ENCODE results near the gene KCNMB1. TPM values are rescaled to one million over a fixed set of nuclear protein-coding genes. Genes with fewer than 3 reads are reported as not detected.

The KCNMB1 gene
- 0.29 TPM in 1 of 2 replicates, not detected in the other for total RNA-seq
- polyA plus RNA-seq: 0.15 and 0.19 TPM in 2 replicates
- 0.07 and 0.09 TPM in 2 replicates for polyA plus RNA-seq (2011; cell fraction: cytosol; rRNA removed)
- 0.38 and 0.45 TPM in 2 replicates for polyA plus RNA-seq (2011; cell fraction: nucleus; rRNA removed)
- not detected in 2 replicates for polyA plus RNA-seq (2012)
- 0.05 and 0.55 TPM in 2 replicates for polyA minus RNA-seq
- polyA minus RNA-seq (2011; cell fraction: cytosol; rRNA and poly(A)+ RNA removed): not detected
- 0.34 TPM in 1 of 2 replicates, not detected in the other for polyA minus RNA-seq (2011; cell fraction: nucleus; rRNA and poly(A)+ RNA removed)
- Bru-seq, nascent RNA: percentile 28 among the genes with signal in this experiment
- BruChase-seq, experiment 1, labeled RNA remaining after a 6-hour chase: not detected
- BruChase-seq, experiment 2, labeled RNA remaining after a 2-hour chase: percentile 6 among the genes with signal in this experiment
- long read RNA-seq: 0 reads

- intact Hi-C loops (cut with micrococcal nuclease): no loop called here
- H3K36me3 ChIP-seq (ENCODE audit: control insufficient read depth in 2 of 2, extremely low read depth in 1 of 2, insufficient read depth in 2 of 2, low read length in 2 of 2): no peaks in the 10 kb centered on the region
- H3K27ac ChIP-seq (ENCODE audit: insufficient read depth, low read depth, low read length): no peak within 1 kb of the TSS
- BruUV-seq (replicated peaks): no TSS peak
- no peaks in the 10 kb centered on the region for H3K9me1 ChIP-seq (replicated peaks; ENCODE audit: control insufficient read depth, extremely low read depth, insufficient read depth, low read length)
- H3K79me2 ChIP-seq (ENCODE audit: control insufficient read depth, insufficient read depth, low read length): no peaks in the 10 kb centered on the region
- H2AFZ ChIP-seq (ENCODE audit: low read depth, low read length): peak within 1 kb of the TSS; percentile 93
- POLR2A ChIA-PET: interaction anchor here (0.6 kb wide), 1 partner anchor 150 kb away, joined by 3 read pairs; no protein-coding TSS in a partner anchor
- CTCF ChIA-PET: interaction anchor here (0.6 to 1.4 kb wide), 4 partner anchors 19 to 163 kb away, joined by 3 to 4 read pairs (median 3); no protein-coding TSS in a partner anchor
- no peaks in the 10 kb centered on the region for H4K20me1 ChIP-seq (replicated peaks; ENCODE audit: control insufficient read depth, extremely low read depth, insufficient read depth, low read length)
- H3K4me3 ChIP-seq (replicated peaks in 1 of 3; ENCODE audit: insufficient read depth in 1 of 3, low read depth in 1 of 3, low read length in 3 of 3): peak within 1 kb of the TSS in 1 of 3 experiments; percentile 27
- H3K4me2 ChIP-seq (ENCODE audit: insufficient read depth, low read length): peak within 1 kb of the TSS; percentile 46
- no peaks in the 10 kb centered on the region for H3K9me3 ChIP-seq (replicated peaks; ENCODE audit: control insufficient read depth, insufficient read depth, low read length)
- dilution Hi-C loops (cut with MboI; ENCODE audit: extremely low pct_ligation_motif_present, low sequenced_read_pairs): no loop called here
- H3K4me1 ChIP-seq (ENCODE audit: control insufficient read depth, extremely low read depth, insufficient read depth, low read length): peaks cover 6% of the 10 kb centered on the region
- DNase-seq (ENCODE audit: low read depth, low spot score): no peak
- H3K9ac ChIP-seq (replicated peaks; ENCODE audit: extremely low read depth, insufficient read depth, low read length): no peak within 1 kb of the TSS
- FAIRE-seq: peak; percentile 15
- TF ChIP-seq POLR2A (IDR thresholded peaks at IDR 0.05; ENCODE audit: low read depth, low read length) (no peak), MYC (IDR thresholded peaks at IDR 0.05; ENCODE audit: low read depth, low read length) (no peak), EZH2 (IDR thresholded peaks at IDR 0.05; ENCODE audit: borderline replicate concordance, low read depth, low read length, severe bottlenecking) (no peak), POLR2AphosphoS5 (IDR thresholded peaks at IDR 0.05; ENCODE audit: insufficient read depth, low read depth, low read length) (no peak), GATA2 (IDR thresholded peaks at IDR 0.05; ENCODE audit: insufficient read depth, insufficient read length, low read depth, low read length) (no peak), FOS (IDR thresholded peaks at IDR 0.05; ENCODE audit: borderline replicate concordance, insufficient read depth, low read length) (no peak), JUN (IDR thresholded peaks at IDR 0.05; ENCODE audit: borderline replicate concordance, insufficient read depth, insufficient read length, low read depth) (no peak)
- TF ChIP-seq, protein P1, sequence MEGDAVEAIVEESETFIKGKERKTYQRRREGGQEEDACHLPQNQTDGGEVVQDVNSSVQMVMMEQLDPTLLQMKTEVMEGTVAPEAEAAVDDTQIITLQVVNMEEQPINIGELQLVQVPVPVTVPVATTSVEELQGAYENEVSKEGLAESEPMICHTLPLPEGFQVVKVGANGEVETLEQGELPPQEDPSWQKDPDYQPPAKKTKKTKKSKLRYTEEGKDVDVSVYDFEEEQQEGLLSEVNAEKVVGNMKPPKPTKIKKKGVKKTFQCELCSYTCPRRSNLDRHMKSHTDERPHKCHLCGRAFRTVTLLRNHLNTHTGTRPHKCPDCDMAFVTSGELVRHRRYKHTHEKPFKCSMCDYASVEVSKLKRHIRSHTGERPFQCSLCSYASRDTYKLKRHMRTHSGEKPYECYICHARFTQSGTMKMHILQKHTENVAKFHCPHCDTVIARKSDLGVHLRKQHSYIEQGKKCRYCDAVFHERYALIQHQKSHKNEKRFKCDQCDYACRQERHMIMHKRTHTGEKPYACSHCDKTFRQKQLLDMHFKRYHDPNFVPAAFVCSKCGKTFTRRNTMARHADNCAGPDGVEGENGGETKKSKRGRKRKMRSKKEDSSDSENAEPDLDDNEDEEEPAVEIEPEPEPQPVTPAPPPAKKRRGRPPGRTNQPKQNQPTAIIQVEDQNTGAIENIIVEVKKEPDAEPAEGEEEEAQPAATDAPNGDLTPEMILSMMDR (IDR thresholded peaks at IDR 0.05; ENCODE audit: extremely low read depth in 1 of 2, insufficient read depth in 1 of 2, low read depth in 1 of 2, low read length in 2 of 2): no peak
- TF ChIP-seq, protein P2, sequence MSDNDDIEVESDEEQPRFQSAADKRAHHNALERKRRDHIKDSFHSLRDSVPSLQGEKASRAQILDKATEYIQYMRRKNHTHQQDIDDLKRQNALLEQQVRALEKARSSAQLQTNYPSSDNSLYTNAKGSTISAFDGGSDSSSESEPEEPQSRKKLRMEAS (IDR thresholded peaks at IDR 0.05; ENCODE audit: insufficient read depth, insufficient read length): no peak
- H3K27me3 ChIP-seq (ENCODE audit: control insufficient read depth in 2 of 2, insufficient read depth in 2 of 2, low read length in 2 of 2): no peaks in the 10 kb centered on the region
Observed at GRCh38 chr5:170388818-170389549, at the start of gene KCNMB1. Gene KCNMB1 (minus strand): TSS chr5:170389367. CDS start chr5:170385447, 3,920 bp downstream.

Data from endothelial cell of umbilical vein (primary cell).